ENCODE results near the gene ABCA2.
"Not testable (repeated sequence)": the region's sequence is repeated elsewhere in the genome, so short reads cannot be mapped to it uniquely, and the experiment has no call there.

Gene ABCA2

DNA sequence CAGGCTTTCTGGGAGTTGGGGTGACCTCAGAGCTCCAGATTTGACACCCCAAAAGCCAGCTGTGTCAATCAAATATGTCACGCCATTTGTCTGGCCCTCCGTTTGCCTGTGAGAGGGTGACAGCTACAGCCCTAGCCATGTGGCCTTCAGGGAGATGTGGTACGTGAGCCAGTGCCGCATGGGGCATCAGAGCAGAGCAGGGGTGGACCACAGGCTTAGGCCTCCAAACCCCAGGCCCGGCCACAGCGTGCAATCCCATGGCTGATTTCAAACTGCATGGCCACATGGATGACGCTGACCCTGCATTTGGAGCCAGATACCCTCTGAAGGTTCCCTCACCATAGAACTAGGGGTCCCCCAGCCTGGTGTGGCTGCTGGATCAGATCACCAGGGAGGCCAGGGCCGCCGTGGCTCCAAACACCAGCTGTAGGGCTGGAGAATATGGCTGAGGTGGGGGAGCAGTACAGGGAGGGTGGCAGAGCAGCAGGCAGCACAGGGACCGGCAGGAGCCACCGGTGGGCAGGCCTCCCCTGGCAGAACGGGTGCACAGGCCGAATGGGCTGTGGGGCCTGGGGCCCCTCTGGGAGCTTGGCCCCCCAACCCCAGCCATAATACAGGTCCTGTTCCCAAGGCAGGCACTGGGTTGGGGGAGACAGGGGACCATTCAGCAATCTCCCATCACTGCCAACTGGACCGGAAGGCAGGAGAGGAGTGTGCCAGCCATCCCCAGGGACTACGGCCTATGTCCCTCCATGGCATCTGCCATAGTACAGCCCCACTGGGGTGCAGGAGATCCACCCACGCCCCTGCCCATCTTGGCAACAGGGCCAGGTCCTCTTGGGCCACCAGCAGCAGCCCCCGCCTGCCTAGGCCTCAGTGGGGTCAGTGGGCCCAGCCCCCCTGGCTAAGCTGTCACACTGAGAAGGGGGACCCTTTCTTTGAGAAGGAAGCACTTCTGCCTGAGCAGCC is 40.8 kb upstream of the ABCA2 start:
- H3K27ac ChIP-seq (ENCODE audit: low read depth, low read length) = no peak overlapping the region
- no peak overlapping the region for H3K4me3 ChIP-seq (ENCODE audit: low read depth in 1 of 2, low read length in 2 of 2)
- H3K4me1 ChIP-seq (ENCODE audit: insufficient read depth, low read length) = no peaks in the 10 kb centered on the region
- H3K27me3 ChIP-seq (ENCODE audit: control insufficient read depth in 1 of 2, insufficient read depth in 2 of 2, low read length in 2 of 2) = peaks cover 12 to 35% of the 10 kb centered on the region in 2 donors
- H3K9me3 ChIP-seq (ENCODE audit: low read length) = no peaks in the 10 kb centered on the region
- no peaks in the 10 kb centered on the region for H3K36me3 ChIP-seq (ENCODE audit: insufficient read depth, low read length)
- no peak overlapping the region for H3K9ac ChIP-seq (ENCODE audit: low read length)

DNA sequence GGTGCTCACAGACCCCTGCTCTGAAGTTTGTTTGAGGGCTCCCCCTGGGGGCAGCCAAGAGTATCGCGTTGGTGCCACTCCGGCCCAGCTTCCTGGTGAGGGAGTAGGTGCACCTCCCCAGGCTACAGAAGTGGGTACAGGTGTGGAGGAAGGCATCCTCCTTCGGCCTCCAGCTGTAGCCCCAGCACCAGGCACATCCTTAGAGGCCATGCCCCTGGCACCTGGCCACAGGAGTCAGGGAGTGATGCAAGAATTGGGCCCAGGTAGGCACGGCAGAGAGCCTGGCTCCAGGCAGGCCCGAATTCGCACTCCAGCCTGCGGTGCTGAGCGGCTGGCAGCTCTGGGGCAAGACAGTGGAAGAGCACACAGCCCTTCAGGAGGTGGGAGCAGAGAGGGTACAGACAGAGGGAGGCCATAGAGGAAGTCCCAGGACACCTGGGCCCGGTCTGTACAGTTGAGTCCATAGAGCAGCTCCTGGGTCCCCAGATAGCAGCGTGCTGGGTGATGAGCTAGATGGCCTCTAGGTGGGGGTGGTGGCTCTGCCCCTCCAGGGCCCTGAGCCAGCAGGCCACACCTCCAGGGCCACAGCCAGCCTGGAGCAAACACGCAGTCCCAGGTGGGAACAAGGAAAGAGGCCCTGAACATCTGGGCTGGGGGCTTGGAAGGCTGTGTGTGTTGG is 40.0 kb upstream of the ABCA2 start:
- no peaks in the 10 kb centered on the region for H3K9me3 ChIP-seq (ENCODE audit: low read length)
- H3K9ac ChIP-seq (ENCODE audit: low read length) = no peak overlapping the region
- no peak overlapping the region for H3K4me3 ChIP-seq (ENCODE audit: low read depth in 1 of 2, low read length in 2 of 2)
- H3K36me3 ChIP-seq (ENCODE audit: insufficient read depth, low read length) = no peaks in the 10 kb centered on the region
- H3K27ac ChIP-seq (ENCODE audit: low read depth, low read length) = no peak overlapping the region
- H3K27me3 ChIP-seq (ENCODE audit: control insufficient read depth in 1 of 2, insufficient read depth in 2 of 2, low read length in 2 of 2) = peaks cover 12 to 35% of the 10 kb centered on the region in 2 donors
- no peaks in the 10 kb centered on the region for H3K4me1 ChIP-seq (ENCODE audit: insufficient read depth, low read length)

GRCh38 chr9:137066096-137066861 is 38.2 kb upstream of the ABCA2 start:
- H3K27me3 ChIP-seq (ENCODE audit: control insufficient read depth in 1 of 2, insufficient read depth in 2 of 2, low read length in 2 of 2) = peaks cover 12 to 35% of the 10 kb centered on the region in 2 donors
- H3K4me1 ChIP-seq (ENCODE audit: insufficient read depth, low read length) = no peaks in the 10 kb centered on the region
- no peak overlapping the region for H3K27ac ChIP-seq (ENCODE audit: low read depth, low read length)
- H3K4me3 ChIP-seq (ENCODE audit: low read depth in 1 of 2, low read length in 2 of 2) = no peak overlapping the region
- H3K36me3 ChIP-seq (ENCODE audit: insufficient read depth, low read length) = no peaks in the 10 kb centered on the region
- no peak overlapping the region for H3K9ac ChIP-seq (ENCODE audit: low read length)
- H3K9me3 ChIP-seq (ENCODE audit: low read length) = no peaks in the 10 kb centered on the region

DNA sequence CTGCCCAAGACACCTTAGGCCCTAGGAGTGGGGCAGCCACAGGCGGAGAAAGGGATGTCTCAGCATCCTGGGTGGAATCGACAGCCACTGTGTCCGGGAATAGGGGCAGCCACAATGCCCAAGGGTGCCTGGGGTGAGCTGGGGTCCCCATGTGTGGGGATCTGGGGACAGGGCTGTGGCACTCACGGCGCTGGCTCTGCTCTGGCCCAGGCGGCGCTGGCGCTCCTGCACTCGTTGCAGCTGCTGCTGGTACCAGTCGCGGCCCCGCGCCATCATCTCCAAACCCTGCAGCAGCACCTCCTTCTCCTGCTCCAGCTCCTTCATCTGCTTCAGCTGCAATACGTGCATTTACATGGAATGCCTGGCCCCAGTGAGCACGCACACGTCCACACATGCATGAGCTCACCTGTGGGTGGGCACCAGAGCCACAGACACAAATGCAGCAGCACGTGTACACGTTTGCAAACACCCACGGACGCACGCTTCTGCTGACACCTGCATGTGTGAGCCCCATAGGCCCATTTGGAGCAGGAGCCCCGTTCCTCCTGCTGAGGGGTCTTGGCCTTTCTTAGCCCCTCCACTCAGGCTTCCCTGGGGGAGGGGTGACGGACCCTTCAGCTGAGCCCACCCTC is 37.4 kb upstream of the ABCA2 start:
- Histone ChIP-seq H3K4me1 (ENCODE audit: insufficient read depth, low read length) (no peaks in the 10 kb centered on the region), H3K27ac (ENCODE audit: low read depth, low read length) (no peak overlapping the region), H3K9ac (ENCODE audit: low read length) (no peak overlapping the region), H3K9me3 (ENCODE audit: low read length) (no peaks in the 10 kb centered on the region), H3K27me3 (ENCODE audit: control insufficient read depth in 1 of 2, insufficient read depth in 2 of 2, low read length in 2 of 2) (peaks cover 12 to 35% of the 10 kb centered on the region in 2 donors), H3K4me3 (ENCODE audit: low read depth in 1 of 2, low read length in 2 of 2) (no peak overlapping the region), H3K36me3 (ENCODE audit: insufficient read depth, low read length) (no peaks in the 10 kb centered on the region)

- Histone ChIP-seq H3K27ac (ENCODE audit: low read depth, low read length) (no peak overlapping the region), H3K4me1 (ENCODE audit: insufficient read depth, low read length) (no peaks in the 10 kb centered on the region), H3K36me3 (ENCODE audit: insufficient read depth, low read length) (no peaks in the 10 kb centered on the region), H3K9ac (ENCODE audit: low read length) (no peak overlapping the region), H3K27me3 (ENCODE audit: control insufficient read depth in 1 of 2, insufficient read depth in 2 of 2, low read length in 2 of 2) (peaks cover 12 to 35% of the 10 kb centered on the region in 2 donors), H3K9me3 (ENCODE audit: low read length) (no peaks in the 10 kb centered on the region), H3K4me3 (ENCODE audit: low read depth in 1 of 2, low read length in 2 of 2) (no peak overlapping the region)
These were observed 36.8 kb upstream of the ABCA2 start for GRCh38 chr9:137064880-137065164.

DNA sequence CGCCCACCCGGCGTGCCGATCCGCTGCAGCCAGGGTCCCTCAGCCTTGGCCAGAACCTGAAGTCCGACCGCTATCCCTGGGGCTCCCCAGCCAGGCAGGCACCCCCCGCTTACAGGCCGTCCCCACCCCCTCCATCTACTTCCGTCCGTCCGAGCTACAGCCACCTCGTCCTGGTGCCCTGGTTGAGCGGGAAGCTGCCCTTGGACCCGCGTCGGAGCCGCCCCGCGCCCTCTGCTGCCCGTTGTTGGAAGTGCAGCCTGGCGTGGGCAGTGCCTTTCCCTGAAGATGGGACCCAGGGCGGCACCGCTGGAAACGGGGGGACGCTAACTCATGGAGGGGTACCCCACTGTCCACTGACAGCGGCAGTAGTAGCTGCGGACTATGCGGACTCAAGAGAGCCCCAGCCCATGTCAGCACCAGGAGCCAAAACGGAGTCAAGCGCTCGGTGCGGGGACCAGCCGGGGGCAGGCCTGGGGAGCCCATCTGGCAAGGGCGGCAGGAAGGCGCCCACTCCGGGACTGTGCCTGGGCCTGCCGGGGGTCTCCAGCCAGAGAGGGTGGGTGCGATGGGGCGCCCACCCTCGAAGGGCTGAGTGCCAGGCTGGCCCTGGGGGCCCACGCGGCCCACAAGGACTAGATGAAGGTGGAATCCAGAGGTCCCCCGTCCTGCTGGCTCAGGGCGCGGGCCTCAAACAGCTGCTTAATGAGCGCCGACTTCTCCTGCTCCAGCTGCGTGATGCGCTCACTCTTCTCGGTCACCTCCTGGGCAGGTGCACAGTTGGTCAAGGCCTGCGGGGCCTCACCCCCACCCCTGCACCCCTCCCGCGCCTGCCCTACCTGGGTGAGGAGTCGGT is 36.2 kb upstream of the ABCA2 start:
- Histone ChIP-seq H3K9me3 (ENCODE audit: low read length) (no peaks in the 10 kb centered on the region), H3K27me3 (ENCODE audit: control insufficient read depth in 1 of 2, insufficient read depth in 2 of 2, low read length in 2 of 2) (peaks cover 8 to 29% of the 10 kb centered on the region in 2 donors), H3K36me3 (ENCODE audit: insufficient read depth, low read length) (no peaks in the 10 kb centered on the region), H3K9ac (ENCODE audit: low read length) (no peak overlapping the region), H3K4me3 (ENCODE audit: low read depth in 1 of 2, low read length in 2 of 2) (no peak overlapping the region), H3K4me1 (ENCODE audit: insufficient read depth, low read length) (no peaks in the 10 kb centered on the region), H3K27ac (ENCODE audit: low read depth, low read length) (no peak overlapping the region)

DNA sequence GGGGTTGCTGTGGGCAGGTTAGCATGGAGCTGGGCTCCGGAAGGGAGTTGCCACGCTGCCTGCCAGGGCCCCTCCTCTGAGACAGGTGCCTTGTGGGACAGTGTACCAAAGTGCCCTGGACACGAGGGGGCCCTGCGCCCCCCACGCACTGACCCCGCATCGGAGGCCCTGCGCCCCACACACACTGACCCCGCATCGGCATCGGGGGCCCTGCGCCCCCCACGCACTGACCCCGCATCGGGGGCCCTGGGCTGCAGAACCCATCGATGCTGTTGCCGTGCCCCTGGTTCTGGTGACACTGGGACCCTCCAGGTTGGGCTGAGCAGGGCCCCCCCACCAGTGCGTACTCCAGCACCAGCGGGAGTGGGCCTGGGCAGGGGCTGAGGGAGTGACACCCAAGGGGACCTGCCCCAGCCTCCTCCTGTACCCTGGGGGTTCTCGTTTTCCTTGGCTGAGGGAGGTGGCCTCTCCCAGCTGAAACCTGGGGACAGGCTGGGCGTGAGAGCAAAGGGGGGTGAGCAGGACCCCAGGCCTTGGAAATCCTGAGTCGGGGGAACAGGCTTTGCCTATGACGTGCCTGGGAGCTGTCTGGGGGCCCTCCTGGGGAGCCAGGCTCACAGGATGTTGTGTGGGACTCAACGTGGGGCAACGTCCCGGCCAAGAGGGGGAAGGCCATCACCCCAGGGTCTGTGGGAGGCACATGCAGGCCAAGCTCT is 35.4 kb upstream of the ABCA2 start:
- Histone ChIP-seq H3K9me3 (ENCODE audit: low read length) (no peaks in the 10 kb centered on the region), H3K27ac (ENCODE audit: low read depth, low read length) (no peak overlapping the region), H3K36me3 (ENCODE audit: insufficient read depth, low read length) (no peaks in the 10 kb centered on the region), H3K4me3 (ENCODE audit: low read depth in 1 of 2, low read length in 2 of 2) (no peak overlapping the region), H3K4me1 (ENCODE audit: insufficient read depth, low read length) (no peaks in the 10 kb centered on the region), H3K9ac (ENCODE audit: low read length) (no peak overlapping the region), H3K27me3 (ENCODE audit: control insufficient read depth in 1 of 2, insufficient read depth in 2 of 2, low read length in 2 of 2) (peaks cover under 1 to 21% of the 10 kb centered on the region in 2 donors)

GRCh38 chr9:137062798-137063197 is 34.8 kb upstream of the ABCA2 start:
- H3K27ac ChIP-seq (ENCODE audit: low read depth, low read length); H3K9ac ChIP-seq (ENCODE audit: low read length); H3K9me3 ChIP-seq (ENCODE audit: low read length); H3K36me3 ChIP-seq (ENCODE audit: insufficient read depth, low read length); H3K4me1 ChIP-seq (ENCODE audit: insufficient read depth, low read length); H3K4me3 ChIP-seq (ENCODE audit: low read depth in 1 of 2, low read length in 2 of 2): not testable (repeated sequence)
- peaks cover 0 to 15% of the 10 kb centered on the region in 2 donors for H3K27me3 ChIP-seq (ENCODE audit: control insufficient read depth in 1 of 2, insufficient read depth in 2 of 2, low read length in 2 of 2)

GRCh38 chr9:137062384-137062783 is 34.3 kb upstream of the ABCA2 start:
- Histone ChIP-seq H3K36me3 (ENCODE audit: insufficient read depth, low read length) (no peaks in the 10 kb centered on the region), H3K27me3 (ENCODE audit: control insufficient read depth in 1 of 2, insufficient read depth in 2 of 2, low read length in 2 of 2) (peaks cover 0 to 13% of the 10 kb centered on the region in 2 donors), H3K4me1 (ENCODE audit: insufficient read depth, low read length) (no peaks in the 10 kb centered on the region), H3K4me3 (ENCODE audit: low read depth in 1 of 2, low read length in 2 of 2) (no peak overlapping the region), H3K27ac (ENCODE audit: low read depth, low read length) (no peak overlapping the region), H3K9me3 (ENCODE audit: low read length) (no peaks in the 10 kb centered on the region), H3K9ac (ENCODE audit: low read length) (no peak overlapping the region)

Data from muscle layer of colon (tissue), 2 donors.